Motor neuron (in vitro differentiated cells): ENCODE measurements around the gene KRTAP10-6. TPM values are rescaled to one million over a fixed set of nuclear protein-coding genes. Genes with fewer than 3 reads are reported as not detected.
"Not testable (repeated sequence)": the region's sequence is repeated elsewhere in the genome, so short reads cannot be mapped to it uniquely, and the experiment has no call there.

Source experiments
- ATAC-seq, 8 experiments: fragments of 200-7000 bp; cut with Tn5 transposase; replicated peaks in 6 of 8; 2 replicates each; pipeline ENCODE4 v1.8.0; 2021; ENCODE audit warnings: mild to moderate bottlenecking in 8 of 8, moderate library complexity in 8 of 8
- H3K27ac ChIP-seq, 2 donors: fragments of 250-450 bp; sonication (Bioruptor Pico); 2 replicates each; pipeline ENCODE4 v1.9.0; 2021; ENCODE audit warnings: antibody characterized with exemption in 2 of 2, mild to moderate bottlenecking in 2 of 2, moderate library complexity in 1 of 2
- H3K4me1 ChIP-seq, 2 donors: fragments of 250-450 bp; sonication (Bioruptor Pico); replicated peaks in 1 of 2; 2 replicates each; pipeline ENCODE4 v1.6.1; 2021; ENCODE audit warnings: antibody characterized with exemption in 2 of 2, mild to moderate bottlenecking in 2 of 2, moderate library complexity in 1 of 2
- H3K4me3 ChIP-seq, 5 donors: fragments of 250-450 bp; sonication (Bioruptor Pico); 2 replicates each; pipeline ENCODE4 v1.9.0; 2021; ENCODE audit warnings: antibody characterized with exemption in 5 of 5, mild to moderate bottlenecking in 5 of 5, moderate library complexity in 4 of 5
- WGBS, 10 experiments: fragments of 450-650 bp; shearing (Covaris generic); methylation state at CpG; one replicate each; pipeline ENCODE4 v1.0.0; 2022; 5-methylcytosine and 5-hydroxymethylcytosine counted together
- in situ Hi-C, 9 experiments: fragments of 400-800 bp; cut with MboI; loops; one replicate each; pipeline ENCODE4 v1.15.0; 2021; ENCODE audit warnings: low sequenced_read_pairs in 9 of 9, low pct_unique_long_range_greater_than_20kb in 2 of 9; ENCODE audit not compliant: unreplicated experiment in 9 of 9
- total RNA-seq, 8 experiments: library from RNA; unstranded; fragments of 300-600 nt; gene quantifications; 2 replicates each; pipeline versions ENCODE4 v1.2.3 to v1.2.4, GENCODE V29; 2022

The KRTAP10-6 gene
- total RNA-seq, 8 experiments from 2014 or later: 0.23 to 0.71 (median 0.35) TPM; not detected in 4

- in situ Hi-C loops, H3K27ac ChIP-seq, H3K4me3 ChIP-seq: not testable (repeated sequence)
- 57% methylated on average over 1 of the region's 17 CpGs; no CpG with 5 or more reads in 9 of the 10 experiments for WGBS, 10 experiments
- peak in 5 of 8 experiments; percentile 12 to 55 (median 25) for ATAC-seq
- H3K4me1 ChIP-seq: peaks cover 12 to 45% of the 10 kb centered on the region in 2 donors
These were observed 42.0 kb downstream of the KRTAP10-6 start for GRCh38 chr21:44550285-44550684.

- ATAC-seq: peak in 6 of 8 experiments; percentile 14 to 86 (median 30)
- Histone ChIP-seq H3K4me3 (no peak overlapping the region), H3K27ac (peak overlapping the region in 1 of 2 donors; percentile 3), H3K4me1 (peaks cover 12 to 45% of the 10 kb centered on the region in 2 donors)
- in situ Hi-C loops: no loop called here
- 77 to 100% (median 90%) methylated on average over 1 to 6 of the region's 25 CpGs; no CpG with 5 or more reads in 3 of the 10 experiments for WGBS, 10 experiments
These were observed 42.6 kb downstream of the KRTAP10-6 start for GRCh38 chr21:44549525-44550211.

GRCh38 chr21:44548922-44549321 is 43.4 kb downstream of the KRTAP10-6 start:
- peak in 4 of 8 experiments; percentile 15 to 48 (median 24) for ATAC-seq
- 19 to 70% (median 40%) methylated on average over 2 to 12 of the region's 14 CpGs; no CpG with 5 or more reads in 1 of the 10 experiments for WGBS, 10 experiments
- Histone ChIP-seq H3K4me1 (peaks cover 12 to 45% of the 10 kb centered on the region in 2 donors), H3K4me3 (no peak overlapping the region), H3K27ac (peak overlapping the region; percentile 17 to 45)
- in situ Hi-C loops: no loop called here

GRCh38 chr21:44548381-44548780 is 43.9 kb downstream of the KRTAP10-6 start:
- Histone ChIP-seq H3K27ac (peak overlapping the region in 1 of 2 donors; percentile 45), H3K4me1 (peaks cover 12 to 45% of the 10 kb centered on the region in 2 donors), H3K4me3 (no peak overlapping the region)
- ATAC-seq: no peak
- 17 to 93% (median 80%) methylated on average over 1 to 5 of the region's 13 CpGs; no CpG with 5 or more reads in 5 of the 10 experiments for WGBS, 10 experiments
- in situ Hi-C loops: no loop called here

- peaks cover 12 to 45% of the 10 kb centered on the region in 2 donors for H3K4me1 ChIP-seq
- ATAC-seq: peak in 4 of 8 experiments; percentile 27 to 70 (median 30)
- H3K4me3 ChIP-seq: no peak overlapping the region
- no peak overlapping the region for H3K27ac ChIP-seq
- WGBS, 10 experiments: 0 to 100% (median 67%) methylated on average over 1 to 3 of the region's 5 CpGs; no CpG with 5 or more reads in 3 of the 10 experiments
- in situ Hi-C loops: no loop called here
These were observed 44.5 kb downstream of the KRTAP10-6 start for GRCh38 chr21:44547656-44548331.

- no peak overlapping the region for H3K27ac ChIP-seq
- ATAC-seq: no peak
- H3K4me3 ChIP-seq: no peak overlapping the region
- in situ Hi-C loops: no loop called here
- 0 to 100% (median 49%) methylated on average over 1 to 3 of the region's 3 CpGs; no CpG with 5 or more reads in 2 of the 10 experiments for WGBS, 10 experiments
- peaks cover 12 to 24% of the 10 kb centered on the region in 2 donors for H3K4me1 ChIP-seq
These were observed 47.7 kb downstream of the KRTAP10-6 start for GRCh38 chr21:44544566-44544965.

- WGBS, 10 experiments: 0 to 100% (median 56%) methylated on average over 1 of the region's 1 CpG; no CpG with 5 or more reads in 1 of the 10 experiments
- Histone ChIP-seq H3K27ac (no peak overlapping the region), H3K4me3 (no peak overlapping the region), H3K4me1 (peaks cover 0 to 5% of the 10 kb centered on the region in 2 donors)
- ATAC-seq: no peak
- in situ Hi-C loops: no loop called here
These were observed 49.6 kb downstream of the KRTAP10-6 start for GRCh38 chr21:44542716-44543115.

Other genes with a start within 250 kb of the KRTAP10-6 start
- gene TRPM2, start 238.9 kb downstream of the KRTAP10-6 start, total RNA-seq: under 1 TPM; 0.05 to 0.35 (median 0.15) TPM
- gene LRRC3, start 137.0 kb downstream of the KRTAP10-6 start, total RNA-seq: 1 to 10 TPM in 5 of 8 experiments, under 1 TPM in 3; 0.18 to 4.8 (median 2.6) TPM
- 1 to 10 TPM in 1 of 8 experiments, under 1 TPM in 2, not detected in 5; 0.18 to 1.1 (median 0.25) TPM for gene KRTAP10-1, start 52.3 kb downstream of the KRTAP10-6 start, total RNA-seq
- 1 to 10 TPM in 1 of 8 experiments, under 1 TPM in 3, not detected in 4; 0.17 to 1.1 (median 0.47) TPM for gene KRTAP10-2, start 41.0 kb downstream of the KRTAP10-6 start, total RNA-seq
- 1 to 10 TPM in 1 of 8 experiments, under 1 TPM in 4, not detected in 3; 0.23 to 1.1 (median 0.46) TPM for gene KRTAP10-3, start 33.7 kb downstream of the KRTAP10-6 start, total RNA-seq
- gene KRTAP10-4, start 18.8 kb downstream of the KRTAP10-6 start, total RNA-seq: under 1 TPM in 3 of 8 experiments, not detected in 5; 0.41 to 1.00 (median 0.87) TPM
- gene KRTAP10-5, start 11.9 kb downstream of the KRTAP10-6 start, total RNA-seq: 1 to 10 TPM in 1 of 8 experiments, under 1 TPM in 3, not detected in 4; 0.17 to 1.1 (median 0.43) TPM
- gene KRTAP10-7, start 8.1 kb upstream of the KRTAP10-6 start, total RNA-seq: under 1 TPM in 3 of 8 experiments, not detected in 5; 0.13 to 0.47 (median 0.20) TPM
- under 1 TPM in 4 of 8 experiments, not detected in 4; 0.41 to 0.67 (median 0.44) TPM for gene KRTAP10-8, start 19.6 kb upstream of the KRTAP10-6 start, total RNA-seq
- 1 to 10 TPM in 1 of 8 experiments, under 1 TPM in 4, not detected in 3; 0.18 to 1.0 (median 0.46) TPM for gene KRTAP10-9, start 34.6 kb upstream of the KRTAP10-6 start, total RNA-seq
- gene KRTAP10-10, start 44.9 kb upstream of the KRTAP10-6 start, total RNA-seq: 1 to 10 TPM in 1 of 8 experiments, under 1 TPM in 3, not detected in 4; 0.17 to 1.1 (median 0.51) TPM
- gene KRTAP10-11, start 53.9 kb upstream of the KRTAP10-6 start, total RNA-seq: under 1 TPM in 2 of 8 experiments, not detected in 6; 0.49 to 0.66 TPM
- gene KRTAP12-4, start 62.2 kb upstream of the KRTAP10-6 start, total RNA-seq: not detected
- not detected for gene KRTAP12-3, start 65.4 kb upstream of the KRTAP10-6 start, total RNA-seq
- not detected for gene KRTAP12-2, start 74.4 kb upstream of the KRTAP10-6 start, total RNA-seq
- gene KRTAP12-1, start 89.7 kb upstream of the KRTAP10-6 start, total RNA-seq: under 1 TPM in 1 of 8 experiments, not detected in 7; 0.90 TPM
- under 1 TPM in 3 of 8 experiments, not detected in 5; 0.29 to 0.85 (median 0.56) TPM for gene KRTAP10-12, start 104.7 kb upstream of the KRTAP10-6 start, total RNA-seq
- gene TSPEAR, start 119.1 kb upstream of the KRTAP10-6 start, total RNA-seq: under 1 TPM in 7 of 8 experiments, not detected in 1; 0.21 to 0.66 (median 0.31) TPM
- gene UBE2G2, start 209.3 kb upstream of the KRTAP10-6 start, total RNA-seq: 100 to 1,000 TPM in 2 of 8 experiments, 10 to 100 TPM in 6; 32.6 to 142 (median 54.7) TPM
- 100 to 1,000 TPM in 1 of 8 experiments, 10 to 100 TPM in 7; 46.6 to 103 (median 56.9) TPM for gene SUMO3, start 225.6 kb upstream of the KRTAP10-6 start, total RNA-seq